IMR-90 (cell line): ENCODE results near the gene SLC45A2. TPM values are rescaled to one million over a fixed set of nuclear protein-coding genes. Genes with fewer than 3 reads are reported as not detected.

Experiments used
- ATAC-seq: fragments of 200-7000 bp; cut with Tn5 transposase; 2 replicates; pipeline ENCODE4 v1.9.1; 2020; ENCODE audit warnings: low read depth, mild to moderate bottlenecking, moderate library complexity
- BruUV-seq: library from RNA; stranded (reverse); fragments of 400-500 nt; replicated peaks from 2 replicates; lab custom pipeline; 2021; lab: Mats Ljungman, UMichigan
- CTCF ChIA-PET: fragments of 300-600 bp; formaldehyde crosslinking; extraction: SDS; loops from one replicate; lab custom pipeline; 2021; ENCODE audit warnings: antibody characterized with exemption; lab: Yijun Ruan, JAX
- POLR2A ChIA-PET: fragments of 300-600 bp; sonication (Branson Sonifier 250); formaldehyde crosslinking; loops from one replicate; lab custom pipeline; 2022; ENCODE audit warnings: antibody characterized with exemption; ENCODE audit not compliant: unreplicated experiment; lab: Charles Lee
- DNase-seq: peaks from one replicate; pipeline ENCODE4 v3.0.0; 2013
- H2AFZ ChIP-seq: replicated peaks from 2 replicates; pipeline ENCODE3; 2013; ENCODE audit warnings: low read length, mild to moderate bottlenecking; ENCODE audit not compliant: poor library complexity
- H2AK5ac ChIP-seq: 2 replicates; pipeline ENCODE4 v1.6.1; 2013; ENCODE audit warnings: low read depth, low read length, inconsistent platforms
- H2AK9ac ChIP-seq: replicated peaks from 2 replicates; pipeline ENCODE3; 2013; ENCODE audit warnings: mild to moderate bottlenecking, low read depth, low read length, moderate library complexity; ENCODE audit not compliant: poor library complexity
- H2BK120ac ChIP-seq: 2 replicates; pipeline ENCODE4 v1.6.1; 2013; ENCODE audit warnings: low read depth, low read length, inconsistent platforms
- H2BK15ac ChIP-seq: 3 replicates; pipeline ENCODE4 v1.6.1; 2013; ENCODE audit warnings: low read depth, low read length, inconsistent platforms
- H2BK20ac ChIP-seq: 2 replicates; pipeline ENCODE4 v1.6.1; 2013; ENCODE audit warnings: low read depth, mild to moderate bottlenecking, inconsistent platforms, low read length, moderate library complexity
- H2BK5ac ChIP-seq: 2 replicates; pipeline ENCODE4 v1.6.1; 2013; ENCODE audit warnings: mild to moderate bottlenecking, low read depth, low read length, inconsistent platforms; ENCODE audit not compliant: poor library complexity, severe bottlenecking
- H3K14ac ChIP-seq: replicated peaks from 2 replicates; pipeline ENCODE4 v1.6.1; 2013; ENCODE audit warnings: low read depth, low read length, inconsistent platforms
- H3K18ac ChIP-seq: 2 replicates; pipeline ENCODE4 v1.6.1; 2013; ENCODE audit warnings: low read depth, low read length, control low read depth
- H3K23ac ChIP-seq: 2 replicates; pipeline ENCODE4 v1.6.1; 2013; ENCODE audit warnings: low read depth, low read length, inconsistent platforms
- H3K27ac ChIP-seq: 2 replicates; pipeline ENCODE4 v1.5.1; 2013; ENCODE audit warnings: mild to moderate bottlenecking, control low read depth, low read length; ENCODE audit not compliant: insufficient read depth
- H3K27me3 ChIP-seq: 2 replicates; pipeline ENCODE4 v1.6.1; 2013; ENCODE audit warnings: low read length; ENCODE audit not compliant: control insufficient read depth, insufficient read depth
- H3K36me3 ChIP-seq: 2 replicates; pipeline ENCODE4 v1.6.1; 2013; ENCODE audit warnings: low read length, mixed read lengths; ENCODE audit not compliant: control insufficient read depth, insufficient read depth
- H3K4ac ChIP-seq: 2 replicates; pipeline ENCODE4 v1.6.1; 2013; ENCODE audit warnings: low read depth, low read length, inconsistent platforms
- H3K4me1 ChIP-seq: 2 replicates; pipeline ENCODE4 v1.6.1; 2013; ENCODE audit warnings: low read length, mixed read lengths; ENCODE audit not compliant: control insufficient read depth, insufficient read depth
- H3K4me2 ChIP-seq: 2 replicates; pipeline ENCODE4 v1.6.1; 2013; ENCODE audit warnings: low read depth, mild to moderate bottlenecking, control low read depth, low read length, moderate library complexity
- H3K4me3 ChIP-seq: 2 replicates; pipeline ENCODE4 v1.5.1; 2013; ENCODE audit warnings: low read depth, mild to moderate bottlenecking, control low read depth, low read length, moderate library complexity; ENCODE audit not compliant: insufficient read depth
- H3K56ac ChIP-seq: 2 replicates; pipeline ENCODE4 v1.6.1; 2013; ENCODE audit warnings: low read length, inconsistent platforms; ENCODE audit not compliant: insufficient read depth; ENCODE audit errors: extremely low read depth
- H3K79me1 ChIP-seq, 2 experiments: 2 replicates each; pipeline ENCODE4 v1.6.1; 2013; ENCODE audit warnings: low read length in 2 of 2, inconsistent platforms in 1 of 2, low read depth in 1 of 2
- H3K9ac ChIP-seq: 2 replicates; pipeline ENCODE4 v1.6.1; 2013; ENCODE audit warnings: low read depth, low read length, control low read depth
- H3K9me1 ChIP-seq: 2 replicates; pipeline ENCODE4 v1.6.1; 2013; ENCODE audit warnings: low read length, inconsistent platforms; ENCODE audit not compliant: insufficient read depth
- H3K9me3 ChIP-seq: 2 replicates; pipeline ENCODE4 v1.6.1; 2013; ENCODE audit warnings: low read length; ENCODE audit not compliant: control insufficient read depth, insufficient read depth
- H4K20me1 ChIP-seq: 2 replicates; pipeline ENCODE4 v1.6.1; 2013; ENCODE audit warnings: low read length, inconsistent platforms; ENCODE audit not compliant: insufficient read depth
- H4K5ac ChIP-seq: 2 replicates; pipeline ENCODE4 v1.6.1; 2013; ENCODE audit warnings: mild to moderate bottlenecking, low read depth, low read length, control low read depth
- H4K8ac ChIP-seq, 2 experiments: 2 replicates each; pipeline ENCODE4 v1.6.1; 2013; ENCODE audit warnings: low read depth in 2 of 2, low read length in 2 of 2, control low read depth in 1 of 2, inconsistent platforms in 1 of 2
- H4K91ac ChIP-seq: 2 replicates; pipeline ENCODE4 v1.6.1; 2013; ENCODE audit warnings: low read depth, low read length, inconsistent platforms; ENCODE audit not compliant: insufficient read depth
- BHLHE40 ChIP-seq: fragments of 150-350 bp; IDR thresholded peaks from 2 replicates; pipeline ENCODE4 v1.6.1; 2016; ENCODE audit warnings: mild to moderate bottlenecking, low read depth, low read length
- CEBPB ChIP-seq: IDR thresholded peaks from 2 replicates; pipeline ENCODE4 v1.6.1; 2012; ENCODE audit warnings: low read depth, low read length, improper control_type of control experiment
- CHD1 ChIP-seq: IDR thresholded peaks from 2 replicates; pipeline ENCODE4 v1.6.1; 2012; ENCODE audit warnings: low read depth, low read length, improper control_type of control experiment
- FOS ChIP-seq: fragments of 150-350 bp; IDR thresholded peaks from 2 replicates; pipeline ENCODE4 v1.6.1; 2016; ENCODE audit warnings: low read depth, low read length
- MAFK ChIP-seq: IDR thresholded peaks from 2 replicates; pipeline ENCODE4 v1.6.1; 2012; ENCODE audit warnings: low read depth, low read length, improper control_type of control experiment
- MAZ ChIP-seq: IDR thresholded peaks from 2 replicates; pipeline ENCODE4 v1.6.1; 2012; ENCODE audit warnings: low read depth, mild to moderate bottlenecking, low read length, improper control_type of control experiment, moderate library complexity, borderline replicate concordance
- MXI1 ChIP-seq: IDR thresholded peaks from 2 replicates; pipeline ENCODE4 v1.6.1; 2012; ENCODE audit warnings: low read depth, mild to moderate bottlenecking, low read length, moderate library complexity, borderline replicate concordance
- NFE2L2 ChIP-seq: fragments of 150-350 bp; IDR thresholded peaks from 2 replicates; pipeline ENCODE4 v1.6.1; 2016; ENCODE audit warnings: low read depth, mild to moderate bottlenecking, low read length
- POLR2A ChIP-seq: IDR thresholded peaks from 2 replicates; pipeline ENCODE4 v1.6.1; 2012; ENCODE audit warnings: mild to moderate bottlenecking, low read depth, low read length
- RAD21 ChIP-seq: IDR thresholded peaks from 2 replicates; pipeline ENCODE4 v1.6.1; 2012; ENCODE audit warnings: low read length, improper control_type of control experiment
- RCOR1 ChIP-seq: IDR thresholded peaks from 2 replicates; pipeline ENCODE4 v1.6.1; 2012; ENCODE audit warnings: mild to moderate bottlenecking, low read length, improper control_type of control experiment; ENCODE audit not compliant: insufficient replicate concordance
- RFX5 ChIP-seq: IDR thresholded peaks from 2 replicates; pipeline ENCODE4 v1.8.0; 2012; ENCODE audit warnings: low read depth, mild to moderate bottlenecking, low read length, moderate library complexity
- SMC3 ChIP-seq: fragments of 150-350 bp; IDR thresholded peaks from 2 replicates; pipeline ENCODE4 v1.6.1; 2016; ENCODE audit warnings: low read depth, mild to moderate bottlenecking, antibody characterized with exemption, low read length, moderate library complexity
- USF2 ChIP-seq: fragments of 150-350 bp; IDR thresholded peaks from 2 replicates; pipeline ENCODE4 v1.6.1; 2017; ENCODE audit warnings: mild to moderate bottlenecking, antibody characterized with exemption, low read length, low read depth
- WGBS, 2 experiments: methylation state at CpG; one replicate each; pipeline versions ENCODE4 v1.1.5 to v1.1.7; 2013; ENCODE audit warnings: missing lambda C conversion rate in 2 of 2; ENCODE audit not compliant: insufficient read length in 1 of 2; ENCODE audit errors: extremely low coverage in 2 of 2; 5-methylcytosine and 5-hydroxymethylcytosine counted together
- dilution Hi-C: fragments of 300-500 bp; cut with HindIII; formaldehyde crosslinking; loops from one replicate; pipeline ENCODE4 v1.14.3; 2018; ENCODE audit warnings: low sequenced_read_pairs; ENCODE audit not compliant: unreplicated experiment
- in situ Hi-C: fragments of 300-500 bp; cut with MboI; formaldehyde crosslinking; loops from 3 replicates; pipeline ENCODE4 v1.14.3; 2019; ENCODE audit warnings: low sequenced_read_pairs, inconsistent platforms, mixed read lengths
- intact Hi-C: fragments of 100-400 bp; cut with micrococcal nuclease; formaldehyde crosslinking; loops from 2 replicates; pipeline ENCODE4 v1.10.0; 2022
- polyA plus RNA-seq, 3 experiments: library from polyadenylated mRNA; depleted of rRNA; stranded (reverse); fragments of >200 nt; gene quantifications; 2 replicates each; pipeline ENCODE4 v1.2.3, GENCODE V29; 2012; ENCODE audit warnings: low replicate concordance in 1 of 3
- total RNA-seq: library from RNA; depleted of rRNA; stranded (reverse); fragments of >200 nt; gene quantifications from 2 replicates; pipeline ENCODE4 v1.2.3, GENCODE V29; 2012
- TF ChIP-seq, protein P1 (sequence below): conservative IDR thresholded peaks from 2 replicates; pipeline ENCODE4 v1.5.1; 2012; ENCODE audit warnings: mild to moderate bottlenecking, low read depth, low read length, improper control_type of control experiment
- TF ChIP-seq, protein P2 (sequence below): fragments of 150-350 bp; IDR thresholded peaks from 2 replicates; pipeline ENCODE4 v1.6.1; 2016; ENCODE audit warnings: low read depth, mild to moderate bottlenecking, low read length, moderate library complexity, borderline replicate concordance

The SLC45A2 gene
- total and polyA plus RNA-seq, 2 of the 4 experiments (the other 2 are of a cell fraction), result 0.07 TPM; not detected in 1

GRCh38 chr5:33905381-33905780, 79.1 kb downstream of the SLC45A2 start:
- H3K14ac ChIP-seq, result no peak overlapping the region
- no peak overlapping the region for H3K4me2 ChIP-seq
- no peaks in the 10 kb centered on the region for H3K36me3 ChIP-seq
- H3K56ac ChIP-seq, result no peak overlapping the region
- no TSS peak for BruUV-seq
- peaks cover 3% of the 10 kb centered on the region; the same call in 1 of the 2 replicates for H3K4me1 ChIP-seq
- H3K9me1 ChIP-seq, result no peaks in the 10 kb centered on the region
- H4K20me1 ChIP-seq, result no peaks in the 10 kb centered on the region
- no peak overlapping the region for H2AK5ac ChIP-seq
- no peak overlapping the region for H3K9ac ChIP-seq
- CTCF ChIA-PET, result interaction anchor here (0.6 kb wide), 1 partner anchor 89 kb away, joined by 3 read pairs; no protein-coding TSS in a partner anchor
- no peak overlapping the region for H2AFZ ChIP-seq
- H4K5ac ChIP-seq, result no peak overlapping the region
- H2BK15ac ChIP-seq, result no peak overlapping the region
- H3K4ac ChIP-seq, result no peak overlapping the region
- H2BK5ac ChIP-seq, result no peak overlapping the region
- dilution Hi-C loops (no loop called here), in situ Hi-C loops (no loop called here), intact Hi-C loops (no loop called here)
- no peak overlapping the region for H2BK20ac ChIP-seq
- no peak; the same call in 1 of the 2 replicates for ATAC-seq
- H3K79me1 ChIP-seq, result no peaks in the 10 kb centered on the region
- no peak overlapping the region for H3K18ac ChIP-seq
- no peak overlapping the region for H4K8ac ChIP-seq
- POLR2A ChIA-PET, result no interaction called here
- TF ChIP-seq MAZ (no peak), SMC3 (no peak), MXI1 (no peak), CEBPB (no peak), USF2 (no peak), RAD21 (no peak), CHD1 (no peak), NFE2L2 (no peak), BHLHE40 (no peak), FOS (no peak), MAFK (no peak), POLR2A (no peak), RCOR1 (no peak), RFX5 (no peak)
- TF ChIP-seq, protein P1, sequence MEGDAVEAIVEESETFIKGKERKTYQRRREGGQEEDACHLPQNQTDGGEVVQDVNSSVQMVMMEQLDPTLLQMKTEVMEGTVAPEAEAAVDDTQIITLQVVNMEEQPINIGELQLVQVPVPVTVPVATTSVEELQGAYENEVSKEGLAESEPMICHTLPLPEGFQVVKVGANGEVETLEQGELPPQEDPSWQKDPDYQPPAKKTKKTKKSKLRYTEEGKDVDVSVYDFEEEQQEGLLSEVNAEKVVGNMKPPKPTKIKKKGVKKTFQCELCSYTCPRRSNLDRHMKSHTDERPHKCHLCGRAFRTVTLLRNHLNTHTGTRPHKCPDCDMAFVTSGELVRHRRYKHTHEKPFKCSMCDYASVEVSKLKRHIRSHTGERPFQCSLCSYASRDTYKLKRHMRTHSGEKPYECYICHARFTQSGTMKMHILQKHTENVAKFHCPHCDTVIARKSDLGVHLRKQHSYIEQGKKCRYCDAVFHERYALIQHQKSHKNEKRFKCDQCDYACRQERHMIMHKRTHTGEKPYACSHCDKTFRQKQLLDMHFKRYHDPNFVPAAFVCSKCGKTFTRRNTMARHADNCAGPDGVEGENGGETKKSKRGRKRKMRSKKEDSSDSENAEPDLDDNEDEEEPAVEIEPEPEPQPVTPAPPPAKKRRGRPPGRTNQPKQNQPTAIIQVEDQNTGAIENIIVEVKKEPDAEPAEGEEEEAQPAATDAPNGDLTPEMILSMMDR, result no peak
- TF ChIP-seq, protein P2, sequence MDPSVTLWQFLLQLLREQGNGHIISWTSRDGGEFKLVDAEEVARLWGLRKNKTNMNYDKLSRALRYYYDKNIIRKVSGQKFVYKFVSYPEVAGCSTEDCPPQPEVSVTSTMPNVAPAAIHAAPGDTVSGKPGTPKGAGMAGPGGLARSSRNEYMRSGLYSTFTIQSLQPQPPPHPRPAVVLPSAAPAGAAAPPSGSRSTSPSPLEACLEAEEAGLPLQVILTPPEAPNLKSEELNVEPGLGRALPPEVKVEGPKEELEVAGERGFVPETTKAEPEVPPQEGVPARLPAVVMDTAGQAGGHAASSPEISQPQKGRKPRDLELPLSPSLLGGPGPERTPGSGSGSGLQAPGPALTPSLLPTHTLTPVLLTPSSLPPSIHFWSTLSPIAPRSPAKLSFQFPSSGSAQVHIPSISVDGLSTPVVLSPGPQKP, result no peak
- H3K9me3 ChIP-seq, result peaks cover 13% of the 10 kb centered on the region
- no peak overlapping the region for H3K27ac ChIP-seq
- H2AK9ac ChIP-seq, result no peak overlapping the region
- no peak overlapping the region for H4K91ac ChIP-seq
- no CpG with 5 or more reads among the region's 1 CpG for WGBS, 2 experiments
- peaks cover 3% of the 10 kb centered on the region; the same call in 1 of the 2 replicates for H3K27me3 ChIP-seq
- peak; percentile 49 for DNase-seq
- H2BK120ac ChIP-seq, result no peak overlapping the region
- H3K23ac ChIP-seq, result no peak overlapping the region
- no peak overlapping the region for H3K4me3 ChIP-seq
